GM13977 (cell line): ENCODE data around the gene SPG7.

Experiments
- DNase-seq: peaks from one replicate; pipeline ENCODE4 v3.0.0; 2012; ENCODE audit warnings: low spot score
- CTCF ChIP-seq: IDR thresholded peaks from 2 replicates; pipeline ENCODE4 v1.5.1; 2012; ENCODE audit warnings: mild to moderate bottlenecking, control low read depth; ENCODE audit not compliant: insufficient read depth; ENCODE audit errors: extremely low read depth, missing control alignments
- in situ Hi-C: fragments of 300-500 bp; cut with MboI; formaldehyde crosslinking; loops from one replicate; pipeline ENCODE4 v1.12.0; 2022; ENCODE audit warnings: low sequenced_read_pairs, low pct_unique_long_range_greater_than_20kb, mixed read lengths, inconsistent platforms; ENCODE audit not compliant: unreplicated experiment

The SPG7 gene

GRCh38 chr16:89598199-89598598 lies 90.0 kb downstream of the SPG7 start:
- TF ChIP-seq CTCF = no peak
- no peak for DNase-seq
- in situ Hi-C loops = no loop called here

- peak; percentile 49 for TF ChIP-seq CTCF
- in situ Hi-C loops = no loop called here
- no peak for DNase-seq
Observed at GRCh38 chr16:89599451-89599858, 91.3 kb downstream of the SPG7 start.

- TF ChIP-seq CTCF = no peak
- DNase-seq = no peak
- in situ Hi-C loops = no loop called here
Observed at GRCh38 chr16:89599902-89600301, 91.7 kb downstream of the SPG7 start.

- in situ Hi-C loops = no loop called here
- no peak for DNase-seq
- TF ChIP-seq CTCF = no peak
Observed at GRCh38 chr16:89600427-89600826, 92.2 kb downstream of the SPG7 start.

DNA sequence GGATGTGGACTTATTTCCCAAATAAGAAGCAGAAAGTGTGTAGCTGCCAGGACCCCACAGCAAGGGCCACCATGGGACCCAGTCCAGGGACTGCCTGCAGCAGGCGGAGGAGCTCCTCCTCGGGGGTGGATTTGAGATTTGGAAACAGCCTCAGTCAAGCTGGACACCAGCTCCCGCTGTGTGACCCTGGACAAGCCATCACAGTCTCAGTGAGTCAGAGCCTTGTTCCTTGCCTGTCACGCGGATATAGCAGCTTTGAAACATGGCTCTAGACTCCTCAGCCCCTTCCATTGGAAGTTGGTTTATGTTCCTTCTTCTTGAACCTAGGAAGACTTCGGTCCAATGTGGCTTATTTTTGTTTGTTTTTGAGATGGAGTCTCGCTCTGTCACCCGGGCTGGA lies 92.8 kb downstream of the SPG7 start:
- in situ Hi-C loops = no loop called here
- no peak for TF ChIP-seq CTCF
- DNase-seq = no peak

DNA sequence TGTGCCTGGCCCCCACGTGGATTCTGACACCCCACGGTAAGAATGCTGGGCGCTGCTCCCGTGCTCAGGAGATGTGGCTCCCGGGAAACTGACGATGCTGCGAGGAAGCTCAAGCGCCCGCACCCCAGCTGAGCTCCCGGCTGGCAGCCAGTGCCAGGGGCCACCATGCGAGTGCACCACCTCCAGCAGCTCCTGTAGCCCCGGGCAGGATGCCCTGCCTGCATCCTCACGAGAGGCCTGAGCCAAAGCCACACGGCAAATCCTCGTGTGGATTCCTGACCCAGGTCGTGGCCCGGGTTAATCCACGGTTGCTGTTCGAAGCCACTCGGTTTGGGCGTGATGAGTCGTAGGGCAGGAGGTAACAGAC lies 93.7 kb downstream of the SPG7 start:
- TF ChIP-seq CTCF = no peak
- no peak for DNase-seq
- in situ Hi-C loops = no loop called here
